NCI-H146 treated with DMSO at 0.1 percent for 48 hours (cell line): ENCODE measurements around the gene OSGIN1.
A peak's percentile ranks its signal among the peaks of the same experiment; 100 is the strongest.

Experiments used
- DNase-seq: peaks from one replicate; lab custom pipeline; 2025; ENCODE audit not compliant: unreplicated experiment; lab: John Stamatoyannopoulos, UW

OSGIN1 gene

DNA sequence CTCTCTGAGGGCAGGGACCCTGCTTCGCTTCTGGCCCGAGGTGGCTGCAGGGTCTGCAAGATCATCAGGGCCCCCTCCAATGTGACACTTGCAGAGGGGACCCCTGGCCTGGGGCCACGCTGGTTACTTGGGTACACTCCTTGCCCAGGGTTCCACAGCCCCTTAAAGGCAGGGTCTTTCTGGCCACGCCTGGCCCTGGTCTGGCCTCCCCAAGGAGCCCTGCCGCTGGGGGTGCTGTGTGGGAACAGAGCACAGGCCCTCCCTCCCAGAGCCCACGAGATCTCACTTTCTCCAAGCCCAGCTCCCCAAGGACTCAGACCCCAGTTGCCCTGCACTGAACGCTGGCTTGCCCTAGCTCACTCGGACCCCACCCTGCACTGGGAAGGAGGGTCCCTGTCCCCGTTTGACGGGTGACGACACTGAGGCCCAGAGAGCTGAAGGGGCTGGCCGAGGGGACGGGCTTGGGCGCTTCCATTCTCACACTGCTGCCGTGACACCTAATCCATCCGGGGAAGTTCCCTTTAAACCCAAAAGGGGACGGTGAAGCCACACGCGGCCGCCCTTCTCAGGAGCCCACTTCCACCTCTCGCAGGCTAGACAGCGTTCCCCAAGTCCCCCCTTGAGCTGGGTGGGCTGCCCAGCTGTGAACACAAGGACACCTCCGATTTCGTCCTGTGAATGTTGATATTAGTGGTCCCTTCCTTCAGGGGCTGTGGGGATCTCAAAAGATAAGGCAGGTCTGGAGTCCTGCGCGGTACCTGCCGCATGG is 26.9 kb upstream of the OSGIN1 start:
- DNase-seq = no peak

DNA sequence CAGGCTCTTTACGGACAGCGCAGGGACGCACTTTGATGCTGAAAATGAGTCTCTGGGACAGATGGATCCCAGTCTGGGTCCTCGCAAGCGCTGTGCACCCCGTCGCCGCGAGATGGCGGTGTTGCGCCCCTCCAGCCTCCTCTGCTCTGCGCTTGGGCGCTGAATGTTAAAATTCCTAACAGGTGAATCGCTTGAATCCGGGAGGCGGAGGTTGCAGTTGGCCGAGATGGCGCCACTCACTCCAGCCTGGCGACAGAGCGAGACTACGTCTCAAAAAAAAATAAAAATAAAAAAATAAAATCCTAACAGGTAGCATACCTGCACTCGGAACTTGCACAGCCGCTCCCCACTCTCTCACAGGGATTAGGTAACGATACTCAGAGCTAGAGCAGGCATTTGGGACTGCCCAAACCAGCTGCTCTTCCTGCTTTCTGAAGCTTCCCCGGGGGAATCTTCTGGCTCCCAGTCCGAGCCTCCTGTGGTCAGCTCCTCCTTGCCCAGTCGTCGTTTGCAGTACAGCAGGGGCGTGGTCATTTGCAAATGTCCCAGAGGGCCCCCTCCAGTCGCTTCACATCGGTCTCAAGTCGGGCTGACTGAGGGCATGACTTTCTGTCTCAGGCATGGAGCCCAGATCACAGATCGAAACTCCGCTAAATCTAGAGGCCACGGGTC is 26.2 kb upstream of the OSGIN1 start:
- peak; percentile 23 for DNase-seq

DNA sequence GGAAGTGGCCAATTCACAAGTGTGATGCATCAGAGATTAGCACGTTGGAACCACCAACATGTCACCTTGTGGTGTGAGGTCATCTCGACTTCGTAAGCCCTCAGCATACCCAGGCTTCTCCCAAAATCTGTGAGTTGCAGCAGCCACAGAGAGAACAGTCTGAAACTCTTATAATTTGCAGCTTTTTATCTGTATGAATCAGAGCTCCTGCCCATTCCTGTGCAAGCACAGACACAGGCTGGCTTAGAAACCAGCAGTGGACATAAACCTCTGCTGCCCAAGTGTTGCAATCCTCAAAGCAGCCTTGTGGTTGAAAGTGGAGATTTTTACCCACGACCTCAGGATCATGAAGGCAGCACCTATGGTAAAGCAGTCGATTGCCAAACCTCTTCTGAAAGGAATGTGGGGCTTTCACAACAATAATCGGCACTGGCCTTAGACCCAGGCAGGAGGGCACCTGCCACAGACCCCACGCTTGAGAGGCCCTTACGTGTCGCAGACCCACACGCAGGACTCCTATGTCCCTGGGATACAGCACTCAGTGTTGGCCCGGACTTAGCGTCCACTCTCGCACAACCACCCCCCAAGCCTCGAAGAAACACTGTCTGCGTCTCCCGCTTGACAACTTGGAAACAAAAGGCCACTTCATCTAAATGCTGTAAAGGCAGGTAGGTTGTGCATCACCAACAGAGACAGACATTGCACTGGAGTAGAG is 24.5 kb upstream of the OSGIN1 start:
- no peak for DNase-seq

DNA sequence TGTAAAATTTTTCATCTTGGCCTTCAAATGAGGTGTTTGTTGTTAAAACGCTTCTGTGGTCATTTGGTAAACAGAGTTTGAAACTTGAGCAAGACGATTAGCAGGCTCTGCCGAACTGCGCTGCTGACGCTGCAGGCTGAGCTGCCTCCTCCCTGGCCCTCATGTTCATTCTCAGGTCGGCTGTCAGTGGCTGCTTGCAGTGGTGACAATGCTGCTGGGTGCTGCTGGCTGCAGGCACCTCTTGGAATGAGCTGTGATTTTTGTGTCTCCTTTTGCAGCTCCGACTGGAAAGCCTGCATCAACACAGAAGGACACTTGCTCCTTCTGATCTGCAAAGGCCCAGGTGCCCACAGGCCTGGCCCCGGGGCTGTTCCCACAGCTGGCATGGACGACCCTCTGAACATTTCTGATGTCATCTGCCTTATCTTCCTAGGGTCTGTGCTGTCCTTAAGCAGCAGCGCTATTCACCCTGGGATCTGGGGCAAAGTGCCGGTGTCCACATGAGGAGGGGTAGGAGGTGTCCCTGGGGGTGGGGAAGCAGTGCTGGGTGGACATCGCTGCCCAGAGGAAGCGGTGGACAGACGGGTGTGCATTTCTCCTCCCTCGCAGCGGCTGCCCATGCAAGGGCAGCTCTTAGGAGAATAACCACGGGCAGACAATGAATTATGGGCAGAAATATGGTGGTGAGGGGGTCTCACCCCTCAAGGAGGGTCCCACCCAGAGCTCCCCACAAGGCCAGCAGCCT is 23.1 kb upstream of the OSGIN1 start:
- no peak for DNase-seq

DNA sequence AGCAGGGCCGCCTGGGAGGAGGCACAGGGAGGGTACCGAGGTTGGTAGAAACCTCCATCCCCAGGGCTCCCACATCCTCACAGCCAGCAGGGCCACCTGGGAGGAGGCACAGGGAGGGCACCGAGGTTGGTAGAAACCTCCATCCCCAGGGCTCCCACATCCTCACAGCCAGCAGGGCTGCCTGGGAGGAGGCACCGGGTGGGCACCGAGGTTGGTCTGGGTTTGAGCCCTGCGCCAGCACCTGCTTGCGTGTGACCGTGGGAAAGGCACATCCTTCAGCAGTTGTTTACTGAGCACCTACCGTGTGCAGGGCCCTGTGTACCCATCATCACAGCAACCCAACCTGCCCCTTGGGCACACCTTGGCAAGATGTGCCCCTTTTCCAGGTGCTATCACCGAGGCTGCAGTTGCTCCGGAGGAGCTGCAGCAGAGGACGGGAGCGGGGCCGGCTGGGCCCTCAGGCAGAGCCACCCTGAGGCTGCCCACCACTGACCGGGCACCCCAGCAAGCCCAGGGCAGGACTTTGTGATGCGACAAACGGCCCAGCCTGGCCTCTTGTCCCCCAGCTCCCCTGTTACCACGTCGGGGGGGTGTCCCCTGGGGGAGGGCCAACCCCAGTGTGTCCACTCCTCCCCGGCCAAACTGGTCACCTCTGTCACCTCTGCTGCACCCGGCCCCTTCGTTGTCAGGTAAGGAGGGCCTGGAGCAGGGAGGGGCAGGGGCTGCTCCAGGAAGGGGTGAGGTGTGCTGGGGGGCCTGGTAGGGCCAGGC is 22.1 kb upstream of the OSGIN1 start:
- no peak for DNase-seq

DNA sequence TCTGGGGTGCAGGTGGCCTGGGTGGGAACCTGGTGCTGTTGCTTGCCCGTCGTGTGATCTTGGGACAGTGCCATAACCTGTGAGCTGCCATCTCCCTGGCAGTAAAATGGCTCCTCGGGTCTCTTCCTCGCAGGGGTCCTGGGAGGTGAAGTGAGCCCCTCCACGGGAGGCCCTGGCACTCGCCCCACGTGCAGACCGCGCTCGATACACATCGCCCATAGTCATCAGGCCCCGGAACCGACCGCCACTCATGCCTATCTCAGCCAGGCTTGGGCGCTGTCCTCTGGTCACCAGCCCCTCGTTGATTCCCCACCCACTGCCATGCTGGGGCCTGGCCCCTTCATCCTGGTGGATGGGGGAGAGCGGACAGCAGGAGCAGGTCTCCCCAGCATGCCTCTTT is 21.5 kb upstream of the OSGIN1 start:
- no peak for DNase-seq

DNA sequence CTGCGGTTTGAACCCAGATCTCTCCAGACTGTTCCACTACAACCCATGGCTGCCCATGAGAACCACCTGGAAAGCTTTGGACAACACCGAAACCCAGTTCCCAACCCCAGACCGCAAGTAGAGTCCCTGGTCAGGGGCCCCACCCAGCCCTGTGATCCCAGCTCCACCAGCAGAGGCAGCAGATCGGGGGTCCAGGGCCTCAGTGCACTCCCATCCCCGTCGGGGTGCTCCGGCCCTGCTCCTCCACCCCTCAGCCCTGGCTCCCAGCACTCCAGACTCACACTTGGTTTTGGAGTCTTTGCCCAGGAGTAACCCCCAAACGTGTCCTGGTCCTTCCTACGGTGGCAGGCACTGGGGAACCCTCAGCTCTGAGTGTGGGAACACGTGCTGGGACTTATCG is 20.7 kb upstream of the OSGIN1 start:
- DNase-seq = no peak

DNA sequence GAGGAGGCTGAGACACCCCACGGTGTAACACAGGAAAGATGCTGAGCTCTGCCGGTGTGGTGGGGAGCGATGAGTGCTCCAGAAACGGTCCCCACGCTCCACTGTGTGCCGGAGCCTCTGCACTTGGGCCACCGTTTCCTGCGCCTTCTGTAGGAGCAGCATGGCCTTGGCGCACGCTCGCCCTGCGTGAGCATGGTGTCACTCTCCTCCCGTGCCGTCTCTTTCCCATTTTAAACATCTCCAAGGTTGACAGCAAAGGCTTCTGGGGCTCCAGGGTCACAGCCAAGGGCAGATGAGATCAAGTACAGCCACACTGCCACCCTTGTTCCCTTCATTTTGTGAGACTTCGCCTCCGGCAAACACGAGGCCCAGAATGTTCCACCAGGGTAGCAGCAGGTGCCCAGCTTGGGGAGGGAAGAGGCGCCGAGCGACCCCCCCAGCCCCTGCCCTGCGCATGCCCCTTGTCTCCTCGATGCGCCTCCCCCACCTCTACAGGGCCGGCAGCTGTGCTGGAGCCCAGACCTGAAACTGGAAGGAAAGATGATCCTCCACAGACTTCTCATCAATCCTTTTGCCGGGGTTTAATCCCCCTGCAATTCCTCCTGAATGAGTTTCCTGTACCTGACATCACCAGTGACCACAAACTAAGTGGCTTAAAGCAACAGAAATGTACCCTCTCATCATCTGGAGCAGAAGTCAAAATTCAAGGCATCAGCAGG is 19.9 kb upstream of the OSGIN1 start:
- no peak for DNase-seq

DNA sequence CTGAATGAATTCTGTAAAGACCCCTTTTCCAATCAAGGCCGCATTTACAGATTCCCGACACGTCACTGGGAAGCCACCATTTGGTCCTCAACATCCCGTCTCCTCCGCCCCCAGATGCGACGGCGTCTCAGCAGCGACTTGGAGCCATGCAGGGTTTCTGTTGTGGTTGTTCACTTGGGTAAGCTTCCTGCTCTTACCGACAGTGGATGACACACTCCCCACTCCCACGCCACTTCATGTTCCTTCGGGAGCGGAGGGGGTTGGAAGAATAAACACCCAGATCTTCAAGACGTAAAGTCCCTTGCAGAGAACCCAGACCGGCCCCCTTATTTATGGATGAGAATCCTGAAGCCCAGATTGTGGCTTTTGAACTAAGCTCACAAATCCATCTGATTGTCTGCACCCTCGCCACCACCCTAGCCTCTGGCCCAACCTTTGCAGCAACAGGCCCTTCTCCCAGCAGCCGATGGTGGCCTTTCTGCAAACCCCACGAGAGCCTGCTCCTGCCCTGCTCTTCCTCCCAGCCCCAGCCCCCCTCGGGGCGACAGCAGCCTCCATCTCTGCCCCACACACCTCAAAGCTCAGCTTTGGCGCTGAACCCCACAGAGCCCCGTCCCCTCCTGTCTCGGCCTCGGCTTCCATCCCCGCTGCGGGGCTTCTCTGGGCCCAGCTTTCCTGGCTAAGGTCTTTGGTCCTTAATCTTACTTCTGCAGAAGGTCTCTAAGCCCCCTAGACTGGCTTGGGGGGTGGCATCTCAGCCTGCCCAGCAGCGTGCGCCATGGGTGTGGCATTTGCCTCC is 19.0 kb upstream of the OSGIN1 start:
- no peak for DNase-seq

DNA sequence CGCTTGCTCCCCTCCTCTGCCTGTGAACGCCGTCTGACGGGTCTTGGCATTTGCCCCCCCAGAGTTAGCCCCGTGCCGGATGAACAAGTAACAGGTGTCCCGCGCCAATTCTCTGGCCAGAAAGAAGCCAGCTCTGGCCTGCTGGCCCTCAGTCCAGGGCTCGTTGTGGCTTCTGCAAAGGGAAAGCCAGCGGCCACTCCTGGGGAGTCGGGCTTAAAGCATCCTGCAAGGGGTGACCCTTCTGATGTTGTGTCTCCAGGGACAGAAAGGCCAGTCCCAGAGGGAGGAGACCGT is 18.4 kb upstream of the OSGIN1 start:
- DNase-seq = no peak

DNA sequence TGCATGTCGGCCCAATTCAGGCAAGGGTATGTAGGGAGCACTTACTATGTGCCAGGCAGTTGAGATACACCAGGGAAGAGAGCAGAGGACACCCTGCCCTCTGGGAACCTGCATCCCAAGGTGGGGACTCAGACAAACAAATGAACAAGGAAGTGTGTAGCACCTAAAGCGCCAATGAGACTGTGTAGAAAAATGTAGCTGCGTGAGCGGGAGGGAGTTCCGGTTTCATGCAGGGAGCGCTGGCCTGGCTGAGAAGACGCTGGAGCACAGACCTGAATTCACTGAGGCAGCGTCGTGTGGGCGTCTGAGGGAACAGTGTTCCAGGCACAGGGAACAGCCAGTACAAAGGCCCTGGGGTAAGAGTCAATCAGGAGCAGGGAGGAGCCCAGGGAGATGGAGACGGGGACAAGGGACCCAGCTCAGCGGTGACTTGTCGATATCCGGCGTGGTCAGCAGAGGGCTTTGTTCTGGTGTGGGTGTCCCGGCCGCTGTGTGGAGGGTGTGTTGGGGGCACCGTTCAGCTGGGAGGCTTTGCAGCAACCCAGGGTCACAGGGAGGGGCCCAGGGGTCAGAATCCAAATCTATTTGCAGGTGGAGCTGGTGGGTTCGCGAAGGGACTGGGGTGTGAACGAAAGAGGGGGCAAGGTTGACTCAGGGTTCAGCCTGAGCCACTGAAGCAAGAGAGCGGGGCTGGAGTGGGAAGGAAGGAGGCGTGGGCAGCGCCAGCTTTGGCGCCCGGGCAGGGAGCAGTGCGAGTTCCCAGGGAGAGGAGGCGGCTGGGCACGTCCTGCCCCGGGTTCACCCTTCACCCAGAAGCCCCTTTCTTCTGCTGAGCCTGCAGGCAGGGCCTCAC is 17.8 kb upstream of the OSGIN1 start:
- DNase-seq = no peak

DNA sequence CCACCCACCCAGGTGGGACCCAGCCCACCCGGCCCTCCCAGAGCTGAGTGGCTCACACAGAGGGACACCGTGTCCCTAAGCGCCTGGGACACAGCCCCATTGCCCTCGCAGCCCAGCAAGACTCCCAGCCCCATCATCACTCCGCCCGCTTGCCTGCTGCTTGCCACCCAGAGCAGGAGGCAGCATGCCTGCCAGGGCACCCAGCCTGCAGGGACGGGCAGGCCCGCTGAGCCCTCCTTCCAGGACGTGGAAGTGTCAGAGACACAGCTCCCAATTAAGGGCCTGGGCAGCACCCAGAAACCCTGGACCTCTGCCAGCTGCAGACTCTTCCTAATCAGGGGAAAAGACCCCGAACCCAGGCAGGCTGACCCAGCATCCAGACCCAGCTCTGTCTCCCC is 17.2 kb upstream of the OSGIN1 start:
- no peak for DNase-seq

DNA sequence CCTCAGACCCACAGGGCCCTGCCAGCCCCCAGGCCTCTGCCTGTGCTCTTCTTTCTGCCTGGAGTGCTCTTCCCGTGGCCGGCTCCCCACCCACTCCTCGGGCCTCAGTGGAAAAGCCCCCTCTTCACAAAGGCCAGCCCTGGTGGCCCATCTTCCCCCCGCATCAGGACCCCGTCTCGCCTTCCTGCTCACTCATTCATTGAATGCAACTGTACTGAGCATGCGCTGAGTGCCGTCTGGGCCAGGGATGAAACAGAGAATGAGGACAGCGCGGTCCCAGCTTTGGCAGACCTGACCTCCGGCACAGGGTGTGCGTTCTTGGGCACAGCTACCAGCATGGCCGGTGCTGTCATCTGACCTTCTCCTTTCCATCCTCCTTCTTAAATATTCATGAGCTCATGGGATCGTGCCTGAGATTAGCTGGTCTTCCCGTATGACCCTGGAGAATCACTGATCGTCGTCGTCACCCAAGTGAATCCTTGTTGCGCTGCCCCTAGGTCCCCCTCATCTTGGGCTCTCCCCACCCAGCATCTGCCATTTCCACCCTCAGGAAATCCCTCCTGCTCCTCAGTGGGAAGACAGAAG is 16.4 kb upstream of the OSGIN1 start:
- no peak for DNase-seq

DNA sequence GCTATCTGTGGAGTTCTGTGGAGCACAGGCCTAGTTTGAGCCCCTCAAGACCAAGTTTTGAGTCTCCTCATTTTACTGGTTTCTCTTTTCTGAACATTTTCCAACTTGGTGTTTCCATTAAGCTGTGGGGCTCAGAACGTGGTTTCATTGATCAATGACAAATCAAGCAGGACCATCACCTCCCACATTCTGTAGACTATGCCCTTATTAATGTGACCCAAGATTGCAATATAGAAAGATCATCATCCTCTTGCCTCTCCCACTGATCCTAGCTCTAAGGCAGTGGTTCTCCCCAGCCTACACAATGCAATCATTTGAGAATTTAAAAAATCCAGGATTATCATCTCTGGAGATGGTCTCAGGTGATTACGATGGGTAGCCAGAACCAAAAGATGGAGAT is 15.8 kb upstream of the OSGIN1 start:
- no peak for DNase-seq

DNA sequence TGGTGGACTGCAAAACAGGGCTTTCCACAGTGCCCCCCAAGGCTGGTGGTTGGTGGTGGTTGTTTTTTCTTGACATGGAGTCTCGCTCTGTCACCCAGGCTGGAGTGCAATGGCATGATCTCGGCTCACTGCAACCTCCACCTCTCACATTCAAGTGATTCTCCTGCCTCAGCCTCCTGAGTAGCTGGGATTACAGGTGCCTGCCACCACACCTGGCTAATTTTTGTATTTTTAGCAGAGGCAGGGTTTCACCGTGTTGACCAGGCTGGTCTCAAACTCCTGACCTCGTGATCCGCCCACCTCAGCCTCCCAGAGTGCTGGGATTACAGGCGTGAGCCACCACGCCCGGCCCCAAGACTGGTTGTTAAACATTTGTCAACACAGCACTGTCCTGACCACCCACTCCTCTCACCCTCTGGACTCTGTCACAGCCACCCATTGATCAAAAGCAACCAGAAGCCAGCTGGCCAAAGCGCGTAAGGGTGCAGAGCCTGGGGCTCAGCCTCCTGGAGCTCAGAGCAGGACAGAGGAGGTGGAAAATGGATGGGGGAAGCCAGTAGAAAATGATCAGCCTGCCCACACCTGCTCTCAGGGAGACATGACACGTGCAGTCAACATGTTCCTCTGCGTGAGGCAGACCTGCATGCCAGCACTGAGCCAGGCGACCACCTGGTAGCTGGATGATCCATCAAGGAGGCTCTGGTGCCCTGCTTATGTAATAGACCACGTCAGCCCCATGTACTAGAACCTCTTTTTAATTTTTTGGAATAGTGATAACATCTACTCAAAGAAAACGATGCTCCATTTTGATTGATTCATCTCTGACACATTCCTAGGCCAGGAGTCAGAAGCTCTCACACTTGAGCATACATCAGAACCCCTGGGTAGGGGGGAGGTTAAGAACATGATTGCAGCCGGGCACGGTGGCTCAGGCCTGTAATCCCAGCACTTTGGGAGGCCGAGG is 14.8 kb upstream of the OSGIN1 start:
- DNase-seq = no peak

DNA sequence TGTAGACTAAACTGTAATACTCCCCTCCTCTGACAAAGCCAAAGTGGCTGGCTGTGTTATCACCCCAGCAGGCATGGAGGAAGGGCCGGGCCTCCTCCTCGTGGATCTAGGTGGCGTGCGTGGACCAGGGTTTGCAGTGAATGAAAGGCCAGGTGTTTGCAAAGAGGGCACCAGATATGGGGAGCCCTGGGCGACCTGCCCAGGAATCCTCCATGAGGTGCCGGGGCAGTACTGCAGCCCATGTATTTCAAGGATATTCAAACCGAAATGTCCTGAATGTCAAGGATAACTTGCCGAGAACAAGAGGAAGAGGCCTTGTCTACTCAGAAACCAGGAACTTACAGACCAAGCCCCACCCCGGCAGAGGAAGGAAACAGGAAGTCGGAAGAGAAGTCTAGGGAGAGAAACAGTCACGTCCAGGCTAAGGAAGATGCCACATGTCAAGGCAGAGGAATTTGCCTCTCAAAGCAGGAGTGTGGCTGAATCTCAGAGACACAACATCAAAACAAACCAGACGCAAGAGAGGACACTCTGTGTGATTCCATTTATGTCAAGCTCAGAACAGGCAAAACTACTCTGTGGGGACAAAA is 13.7 kb upstream of the OSGIN1 start:
- no peak for DNase-seq

DNA sequence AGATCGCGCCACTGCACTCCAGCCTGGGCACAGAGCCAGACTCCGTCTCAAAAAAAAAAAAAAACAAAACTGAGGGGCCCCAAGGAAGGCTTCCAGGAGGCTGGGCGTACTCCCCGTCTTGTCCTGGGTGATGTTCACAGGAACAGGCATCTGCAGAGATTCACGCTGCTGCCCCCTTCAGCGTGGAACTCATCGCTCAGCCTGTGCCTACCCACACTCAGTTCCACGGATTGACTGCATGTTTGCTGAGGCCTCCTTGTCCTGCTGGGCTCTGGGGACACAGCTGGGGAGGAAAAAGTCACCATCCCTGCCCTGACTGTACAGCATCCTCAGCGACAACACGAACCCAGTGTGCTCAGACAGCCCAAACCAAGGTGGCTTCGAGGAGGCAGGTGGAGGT is 12.9 kb upstream of the OSGIN1 start:
- DNase-seq = no peak
